Measurements from ENCODE around the gene ABCB8. TPM values are rescaled to one million over a fixed set of nuclear protein-coding genes. Genes with fewer than 3 reads are reported as not detected.

The ABCB8 gene
- total and polyA plus RNA-seq, 9 of the 15 experiments (the other 6 are each of a cell fraction or from before 2014, with no cell fraction given): 7.6 to 106 (median 36.3) TPM

GRCh38 chr7:151062111-151062398 is 33.8 kb downstream of the ABCB8 start (continued):
- no peak for TF ChIP-seq PRDM10 (IDR thresholded peaks at IDR 0.05; ENCODE audit: partially characterized antibody)
- TF ChIP-seq HDAC1 (IDR thresholded peaks at IDR 0.05): no peak
- no peak for TF ChIP-seq PCBP2 (IDR thresholded peaks at IDR 0.05; ENCODE audit: low read depth, low read length, poor library complexity, severe bottlenecking)
- TF ChIP-seq ZNF282 (CRISPR knock-in tag; IDR thresholded peaks at IDR 0.05): 0 out of 2 replicates have a peak, but pooled peaks have one; percentile 41
- TF ChIP-seq GABPB1 (CRISPR knock-in tag; IDR thresholded peaks at IDR 0.05): peak; percentile 38; the same call in 1 of the 2 replicates
- no peak for TF ChIP-seq CREB1 (IDR thresholded peaks at IDR 0.05)
- peak; percentile 57; the same call in 1 of the 2 replicates for TF ChIP-seq CREB1 (CRISPR knock-in tag; IDR thresholded peaks at IDR 0.05)
- TF ChIP-seq JUND (IDR thresholded peaks at IDR 0.05; ENCODE audit: borderline replicate concordance, low read depth, low read length): no peak
- TF ChIP-seq JUND (tag; IDR thresholded peaks at IDR 0.05; ENCODE audit: borderline replicate concordance, low read depth, low read length): 0 out of 3 replicates have a peak, but pooled peaks have one; percentile 30
- TF ChIP-seq MCM7 (IDR thresholded peaks at IDR 0.05): no peak
- TF ChIP-seq BRD9 (IDR thresholded peaks at IDR 0.05; ENCODE audit: low read depth, partially characterized antibody): no peak
- TF ChIP-seq MCM2 (IDR thresholded peaks at IDR 0.05; ENCODE audit: low read depth): no peak
- TF ChIP-seq ZBTB33 (CRISPR knock-in tag; IDR thresholded peaks at IDR 0.05): peak; percentile 39; the same call in 1 of the 2 replicates
- TF ChIP-seq KAT7 (CRISPR knock-in tag; IDR thresholded peaks at IDR 0.05; ENCODE audit: borderline replicate concordance): peak; percentile 82; the same call in 1 of the 2 replicates
- no peak for TF ChIP-seq ZNF764 (CRISPR knock-in tag; IDR thresholded peaks at IDR 0.05; ENCODE audit: low read depth)
- TF ChIP-seq ZBTB43 (CRISPR knock-in tag; IDR thresholded peaks at IDR 0.05): peak; percentile 87; the same call in 1 of the 2 replicates
- no peak for TF ChIP-seq CHAMP1 (IDR thresholded peaks at IDR 0.05)
- TF ChIP-seq ATF6 (CRISPR knock-in tag; IDR thresholded peaks at IDR 0.05): no peak

Measured in K562 (cell line).